DMS153 treated with DMSO at 0.1 percent for 48 hours (cell line): ENCODE measurements around the gene DBNDD2.
A peak's percentile ranks its signal among the peaks of the same experiment; 100 is the strongest.

Experiments used
- DNase-seq: peaks from one replicate; lab custom pipeline; 2025; ENCODE audit not compliant: unreplicated experiment; lab: John Stamatoyannopoulos, UW

DBNDD2 gene

DNA sequence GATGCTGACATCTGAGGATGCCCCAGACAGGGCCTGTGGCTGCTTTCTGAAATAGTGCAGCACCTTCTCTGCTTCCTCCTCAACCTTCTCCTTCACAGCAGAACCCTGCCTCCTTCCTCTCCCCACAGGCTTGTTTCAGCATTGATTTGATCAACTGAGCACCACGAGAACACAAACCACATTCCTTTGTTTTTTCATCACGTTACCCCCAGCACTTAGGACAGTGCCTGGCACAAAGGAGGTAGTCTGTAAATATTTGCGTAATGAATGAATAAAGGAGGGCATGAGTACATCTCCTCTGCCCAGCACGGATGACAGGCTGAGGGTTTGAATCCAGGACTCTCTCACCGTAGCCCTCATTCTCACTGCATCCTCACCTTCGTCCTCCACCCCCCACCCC lies 40.2 kb downstream of the DBNDD2 start:
- DNase-seq, result peak; percentile 56

DNA sequence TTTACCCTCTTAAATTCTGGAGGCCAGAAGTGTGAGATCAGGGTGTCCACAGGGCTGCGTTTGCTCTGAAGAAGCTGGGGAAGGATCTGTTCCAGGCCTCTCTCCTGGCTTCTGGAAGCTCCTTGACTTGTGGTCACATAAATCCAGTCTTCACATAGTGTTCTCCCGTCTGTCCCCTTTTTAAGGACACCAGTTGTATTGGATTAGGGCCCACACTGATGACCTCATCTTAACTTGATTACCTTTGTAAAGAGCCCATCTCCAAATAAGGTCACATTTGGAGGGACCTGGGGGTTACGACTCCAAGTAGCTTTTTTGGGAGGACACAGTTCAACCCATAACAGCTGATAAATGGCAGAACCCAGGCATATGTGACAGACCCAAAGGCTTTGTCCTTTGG lies 41.4 kb downstream of the DBNDD2 start:
- DNase-seq, result no peak

DNA sequence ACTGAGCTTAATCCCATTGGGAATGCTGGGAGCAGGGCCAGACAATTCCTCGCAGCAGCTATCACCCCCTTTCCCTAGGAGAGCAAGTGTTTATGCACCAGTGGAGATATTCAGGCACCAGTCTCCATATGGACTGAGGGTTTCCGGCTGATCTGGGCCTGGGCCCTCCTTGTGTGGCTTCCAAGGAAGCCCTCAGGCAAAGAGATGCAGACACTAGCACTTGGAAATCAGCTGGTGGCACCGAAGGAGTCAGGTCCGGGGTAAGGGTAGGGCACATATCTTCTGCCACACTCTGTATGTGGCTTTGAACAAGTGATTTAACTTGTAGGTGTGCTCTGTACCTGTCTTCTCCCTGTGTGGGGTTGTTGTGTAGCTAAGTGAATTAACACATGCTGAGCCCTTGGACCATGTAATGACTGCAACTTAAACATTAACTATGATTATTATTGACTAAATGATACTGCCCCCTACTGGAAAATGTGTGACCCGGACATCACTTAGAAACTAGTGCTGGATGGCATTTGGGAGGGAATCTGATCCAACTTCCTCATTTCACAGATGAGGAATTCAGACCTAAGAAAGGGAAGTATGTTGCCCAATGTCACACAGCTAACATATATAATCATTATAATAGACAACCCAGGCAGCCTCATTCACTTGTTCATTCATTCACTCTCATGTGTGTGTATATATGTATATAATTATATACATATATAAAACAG lies 42.2 kb downstream of the DBNDD2 start:
- peak; percentile 15 for DNase-seq

DNA sequence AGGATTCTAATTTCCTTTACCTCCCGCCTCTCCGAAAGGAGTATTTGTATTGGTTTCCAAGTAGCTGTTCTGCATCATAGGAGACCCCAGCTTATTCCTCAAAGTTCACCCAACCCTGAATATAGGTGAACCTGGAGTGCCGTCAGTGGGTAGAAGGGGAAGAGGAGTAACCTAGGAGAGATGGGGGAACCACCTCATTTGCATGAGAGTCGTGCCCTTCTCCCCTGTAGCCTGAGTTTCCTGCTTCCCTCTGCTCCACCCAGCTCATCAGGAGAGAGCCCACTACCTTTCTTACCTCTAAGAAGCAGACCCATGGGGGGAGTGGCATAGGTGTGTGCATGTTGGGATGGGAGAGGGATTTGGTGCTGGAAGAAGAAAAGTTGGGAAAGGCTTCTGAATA lies 44.1 kb downstream of the DBNDD2 start:
- no peak for DNase-seq

DNA sequence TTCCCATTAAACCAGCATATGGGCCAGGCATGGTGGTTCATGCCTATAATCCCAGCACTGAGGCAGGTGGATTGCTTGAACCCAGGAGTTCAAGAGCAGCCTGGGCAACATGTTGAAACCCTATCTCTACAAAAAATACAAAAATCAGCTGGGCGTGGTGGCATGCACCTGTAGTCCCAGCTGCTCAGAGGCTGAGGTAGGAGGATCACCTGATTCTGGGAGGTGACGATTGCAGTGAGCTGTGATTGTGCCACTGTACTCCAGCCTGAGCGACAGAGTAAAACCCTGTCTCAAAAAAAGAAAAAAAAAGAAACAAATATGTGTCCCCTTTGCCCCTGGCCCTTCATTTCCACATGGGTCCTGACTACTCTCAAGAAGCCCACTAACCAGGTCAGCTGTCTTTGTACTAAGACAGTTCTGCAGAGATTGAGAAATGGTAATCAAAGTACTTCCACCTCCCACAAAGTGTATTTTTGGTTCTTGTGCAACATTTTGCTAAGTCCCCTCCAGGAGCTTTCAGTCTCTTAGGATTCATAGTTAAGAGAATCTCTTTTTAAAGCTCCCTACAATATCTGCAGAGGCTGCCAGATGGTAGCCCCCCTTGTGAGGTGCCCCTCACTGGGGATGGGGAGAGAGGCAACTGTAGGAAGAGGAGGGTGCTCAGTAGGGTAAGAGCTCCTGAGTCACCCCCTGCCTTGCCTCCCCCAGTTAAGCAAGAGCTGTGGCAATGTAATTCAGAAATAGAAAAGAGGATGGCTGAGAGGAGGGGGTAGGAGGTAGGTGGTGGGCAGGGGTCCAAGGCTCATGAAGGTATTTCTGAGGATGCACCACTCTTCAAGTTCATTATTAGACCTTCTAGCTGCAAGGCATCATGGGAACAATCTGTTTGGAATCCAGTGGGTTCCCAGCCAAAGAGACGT lies 44.9 kb downstream of the DBNDD2 start:
- DNase-seq, result no peak

DNA sequence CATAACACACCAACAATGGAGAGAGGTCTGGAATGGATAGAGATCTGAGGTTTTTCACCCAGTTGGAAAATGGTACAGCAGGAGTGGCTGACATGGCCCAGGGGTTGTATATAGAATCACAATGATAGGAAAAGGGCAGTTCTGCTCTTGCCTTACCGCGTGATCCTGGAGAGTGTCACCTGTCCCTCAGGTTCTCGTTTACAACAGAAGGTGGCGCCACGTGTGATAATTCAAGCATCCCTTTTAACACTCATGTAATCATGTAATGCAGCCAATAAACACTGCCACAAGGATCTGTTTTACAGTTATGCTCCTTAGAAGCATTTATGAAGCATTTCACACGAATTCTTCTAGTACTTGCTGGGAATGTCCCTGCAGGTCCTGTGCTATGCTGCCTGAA lies 48.5 kb downstream of the DBNDD2 start:
- DNase-seq, result peak; percentile 62

DNA sequence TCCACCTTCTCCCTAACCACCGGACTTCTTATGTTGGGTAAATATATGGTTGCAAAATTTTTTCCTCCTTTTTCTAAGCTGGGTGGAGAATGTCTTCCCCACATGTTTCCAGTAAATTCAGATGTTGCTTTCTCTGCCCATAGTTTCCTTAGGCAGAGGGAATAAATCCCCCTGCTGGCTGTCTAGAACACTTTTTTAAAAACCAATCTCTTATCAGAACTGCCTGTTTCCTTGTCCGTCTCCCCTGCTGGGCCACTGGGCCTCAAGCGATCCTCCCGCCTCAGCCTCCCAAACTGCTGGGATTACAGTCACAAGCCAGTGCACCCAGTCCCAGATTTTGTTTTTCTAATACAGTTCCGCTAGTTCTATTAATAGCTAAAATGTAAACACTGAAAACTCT lies 51.5 kb downstream of the DBNDD2 start:
- DNase-seq, result no peak
